ENCODE data around the gene IGFL2.

GRCh38 chr19:46182476-46182875 lies 34.4 kb downstream of the IGFL2 start:
- TF ChIP-seq CTCF (IDR thresholded peaks at IDR 0.05): no peak
- no peak for TF ChIP-seq ZFX (IDR thresholded peaks at IDR 0.05; ENCODE audit: borderline replicate concordance)

Data from 22Rv1 (cell line).